GM18517 (cell line): ENCODE measurements around the gene EXOSC9.
A peak's percentile ranks its signal among the peaks of the same experiment; 100 is the strongest.

Source experiments
- ATAC-seq: cut with Tn5 transposase; IDR thresholded peaks from one replicate; pipeline ENCODE4 v1.9.1; 2021; ENCODE audit warnings: mild to moderate bottlenecking, moderate library complexity; ENCODE audit not compliant: unreplicated experiment

The EXOSC9 gene

GRCh38 chr4:121822796-121823504, 21.8 kb downstream of the EXOSC9 start:
- ATAC-seq, result peak; percentile 52

GRCh38 chr4:121823505-121824170, 22.5 kb downstream of the EXOSC9 start, which contains the start of gene CCNA2:
TSS of gene CCNA2 (minus strand) at chr4:121823883. CDS start at chr4:121823628, 255 bp downstream.
- peak; percentile 90 for ATAC-seq

GRCh38 chr4:121824171-121824527, 23.0 kb downstream of the EXOSC9 start:
- peak; percentile 6 for ATAC-seq

- no peak for ATAC-seq
Observed at GRCh38 chr4:121824950-121825349, 23.8 kb downstream of the EXOSC9 start.

- no peak for ATAC-seq
Observed at GRCh38 chr4:121827853-121828252, 26.7 kb downstream of the EXOSC9 start.

- no peak for ATAC-seq
Observed at GRCh38 chr4:121829511-121829910, 28.4 kb downstream of the EXOSC9 start.

GRCh38 chr4:121838136-121838535, 37.0 kb downstream of the EXOSC9 start:
- ATAC-seq, result no peak

GRCh38 chr4:121842862-121843261, 41.7 kb downstream of the EXOSC9 start:
- ATAC-seq, result no peak

GRCh38 chr4:121846662-121847061, 45.5 kb downstream of the EXOSC9 start:
- ATAC-seq, result no peak

GRCh38 chr4:121851354-121851753, 50.2 kb downstream of the EXOSC9 start:
- ATAC-seq, result no peak

GRCh38 chr4:121860121-121860520, 59.0 kb downstream of the EXOSC9 start:
- ATAC-seq, result no peak

GRCh38 chr4:121861426-121861825, 60.3 kb downstream of the EXOSC9 start:
- no peak for ATAC-seq

- no peak for ATAC-seq
Observed at GRCh38 chr4:121863799-121864198, 62.7 kb downstream of the EXOSC9 start.
